ENCODE results near the gene PLA2G5.

DNA sequence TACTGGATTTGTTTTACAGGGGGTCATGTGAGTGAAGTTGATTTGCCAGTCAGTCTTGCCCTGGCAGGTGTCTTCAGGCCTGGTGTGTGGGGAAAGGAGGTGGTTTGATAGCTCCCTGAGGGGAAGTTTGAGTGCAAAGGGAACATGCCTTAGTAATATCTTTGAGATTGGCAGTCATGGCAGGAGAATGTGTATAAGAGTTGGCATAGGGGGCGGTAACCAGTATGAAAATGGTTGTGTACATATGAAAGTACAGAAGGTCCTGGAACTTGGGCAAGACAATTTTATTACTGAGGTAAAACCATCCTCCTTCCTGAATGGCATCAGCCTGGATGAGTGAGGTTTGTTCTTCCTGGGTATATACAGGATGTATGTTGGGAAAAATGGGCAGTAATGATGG lies 37.6 kb upstream of the PLA2G5 start:
- no peak for TF ChIP-seq POLR2A (IDR thresholded peaks at IDR 0.05; ENCODE audit: low read depth)
- TF ChIP-seq, protein P1, sequence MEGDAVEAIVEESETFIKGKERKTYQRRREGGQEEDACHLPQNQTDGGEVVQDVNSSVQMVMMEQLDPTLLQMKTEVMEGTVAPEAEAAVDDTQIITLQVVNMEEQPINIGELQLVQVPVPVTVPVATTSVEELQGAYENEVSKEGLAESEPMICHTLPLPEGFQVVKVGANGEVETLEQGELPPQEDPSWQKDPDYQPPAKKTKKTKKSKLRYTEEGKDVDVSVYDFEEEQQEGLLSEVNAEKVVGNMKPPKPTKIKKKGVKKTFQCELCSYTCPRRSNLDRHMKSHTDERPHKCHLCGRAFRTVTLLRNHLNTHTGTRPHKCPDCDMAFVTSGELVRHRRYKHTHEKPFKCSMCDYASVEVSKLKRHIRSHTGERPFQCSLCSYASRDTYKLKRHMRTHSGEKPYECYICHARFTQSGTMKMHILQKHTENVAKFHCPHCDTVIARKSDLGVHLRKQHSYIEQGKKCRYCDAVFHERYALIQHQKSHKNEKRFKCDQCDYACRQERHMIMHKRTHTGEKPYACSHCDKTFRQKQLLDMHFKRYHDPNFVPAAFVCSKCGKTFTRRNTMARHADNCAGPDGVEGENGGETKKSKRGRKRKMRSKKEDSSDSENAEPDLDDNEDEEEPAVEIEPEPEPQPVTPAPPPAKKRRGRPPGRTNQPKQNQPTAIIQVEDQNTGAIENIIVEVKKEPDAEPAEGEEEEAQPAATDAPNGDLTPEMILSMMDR (IDR thresholded peaks at IDR 0.05), result no peak
